NOMO-1 treated with DMSO at 0.1 percent for 48 hours (cell line): ENCODE results near the gene FAM180A.
"Not testable (repeated sequence)": the region's sequence is repeated elsewhere in the genome, so short reads cannot be mapped to it uniquely, and the experiment has no call there.

ENCODE experiments used
- DNase-seq: peaks from one replicate; lab custom pipeline; 2025; ENCODE audit not compliant: unreplicated experiment; lab: John Stamatoyannopoulos, UW

FAM180A gene

DNA sequence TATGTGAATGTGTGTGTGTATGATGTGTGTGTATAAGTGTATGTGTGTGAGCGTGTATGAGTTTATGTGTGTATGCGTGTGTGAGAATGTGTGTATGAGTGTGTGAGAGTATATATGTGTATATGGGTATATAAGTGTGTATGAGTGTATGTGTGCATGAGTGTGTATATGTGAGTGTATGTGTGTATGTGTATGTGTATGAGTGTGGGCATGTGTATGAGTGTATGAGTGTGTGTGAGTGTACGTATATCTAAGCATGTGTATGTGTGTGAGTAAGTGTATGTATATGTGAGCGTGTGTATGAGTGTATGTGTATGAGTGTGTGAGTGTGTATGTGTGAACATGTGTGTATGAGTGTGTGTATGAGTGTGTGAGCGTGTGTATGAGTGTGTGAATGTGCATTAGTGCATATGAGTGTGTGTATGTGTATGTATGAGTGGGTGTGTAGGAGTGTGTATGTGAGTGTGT is 33.5 kb downstream of the FAM180A start:
- no peak for DNase-seq

DNA sequence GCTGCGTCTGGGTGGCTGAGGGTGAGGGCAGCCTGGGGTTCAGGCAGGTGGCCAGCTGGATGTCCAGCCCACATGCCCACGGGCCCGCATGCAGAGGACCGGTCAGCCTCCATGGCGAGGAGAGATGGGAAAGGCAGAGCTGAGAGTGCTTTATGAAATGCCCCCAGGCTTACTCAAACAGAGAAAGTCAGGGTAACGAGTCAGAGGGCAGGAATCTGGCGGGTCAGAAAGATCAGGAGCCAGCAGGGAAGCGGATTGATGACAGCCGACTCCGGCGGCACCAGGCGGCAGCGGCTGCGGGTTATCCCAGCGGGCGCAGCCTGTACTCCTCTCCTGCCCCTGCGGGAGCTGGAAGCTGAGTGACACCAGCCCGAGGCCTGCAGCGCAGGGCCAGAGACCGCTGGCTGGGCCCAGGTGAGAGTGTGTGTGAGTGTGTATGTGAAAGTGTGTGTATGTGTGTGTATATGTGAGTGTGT is 34.0 kb downstream of the FAM180A start:
- no peak for DNase-seq

DNA sequence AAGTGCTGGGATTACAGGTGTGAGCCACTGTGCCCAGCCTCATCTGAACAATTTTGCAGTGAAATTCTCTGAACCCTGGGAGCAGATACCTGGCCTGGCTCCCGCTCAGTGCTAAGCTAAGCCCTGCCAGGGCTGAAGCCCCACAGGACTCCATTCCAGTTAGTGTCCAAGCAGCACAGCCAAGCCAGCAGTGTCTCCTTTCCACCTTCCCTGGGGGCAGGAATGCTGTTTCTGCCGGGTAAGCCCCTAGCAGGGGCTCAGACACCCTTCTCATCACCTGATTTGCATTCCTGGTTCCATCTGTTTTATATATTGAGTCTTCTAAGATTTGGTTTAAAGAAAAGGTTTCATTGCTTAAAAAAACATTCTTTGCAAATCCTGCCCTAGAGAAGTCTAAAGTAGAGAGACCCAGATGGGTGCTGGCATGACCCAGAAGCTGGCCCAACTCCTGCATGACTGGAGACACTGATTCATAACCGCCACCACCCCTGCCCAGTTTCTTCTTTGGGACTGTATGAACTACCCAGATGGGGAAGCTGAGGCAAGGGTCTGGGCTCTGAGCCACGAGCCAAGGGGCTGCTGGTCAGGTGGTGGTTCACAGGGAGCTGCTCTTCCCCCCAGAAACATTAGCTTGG is 34.7 kb downstream of the FAM180A start:
- no peak for DNase-seq

DNA sequence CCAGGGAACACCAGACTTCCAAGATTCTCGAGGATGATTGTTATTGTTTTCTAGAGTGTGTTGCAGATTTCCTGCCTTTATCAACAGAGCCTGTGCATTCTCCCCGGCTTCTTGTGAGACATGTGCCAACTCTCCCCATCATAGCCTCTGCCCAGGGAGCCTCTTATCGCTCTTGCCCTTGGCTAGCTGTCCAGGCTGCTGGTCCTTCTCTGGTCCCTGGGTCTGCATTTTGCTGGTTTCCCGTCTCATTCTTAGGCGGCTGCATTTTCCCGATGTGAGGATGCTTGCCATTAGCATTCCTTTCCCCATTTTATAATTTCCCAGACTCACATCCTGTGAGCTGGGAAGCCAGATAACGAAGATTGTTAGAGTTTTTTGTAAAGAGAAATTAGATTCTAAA is 35.8 kb downstream of the FAM180A start:
- no peak for DNase-seq

DNA sequence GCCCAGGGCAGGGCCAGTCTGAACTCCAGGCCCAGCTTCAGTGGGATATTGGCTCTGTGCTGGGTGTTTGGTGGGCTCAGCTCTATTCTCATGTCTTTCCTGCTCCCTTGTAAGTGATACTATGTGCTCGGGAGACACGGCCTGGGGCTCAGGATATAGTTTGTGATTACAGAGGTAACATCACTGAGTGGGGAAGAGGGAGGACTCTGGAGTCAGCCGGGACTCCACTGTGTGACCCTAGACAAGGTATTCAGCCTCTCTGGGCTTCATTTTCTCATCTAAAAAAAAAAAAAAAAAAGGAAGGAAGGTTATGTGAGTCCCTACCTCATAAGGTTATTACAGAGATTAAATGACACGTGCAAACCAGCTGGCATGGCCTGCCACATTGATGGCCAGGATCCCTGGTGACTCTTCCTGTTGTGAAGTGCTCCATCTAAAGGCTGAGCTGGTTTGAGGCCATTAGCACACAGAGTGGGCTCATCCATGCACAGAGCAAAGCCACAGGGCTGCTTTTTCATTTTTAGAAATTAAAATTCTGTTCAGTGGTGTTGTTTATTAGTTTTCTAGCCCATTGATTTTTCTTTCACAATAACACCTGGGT is 36.3 kb downstream of the FAM180A start:
- no peak for DNase-seq

DNA sequence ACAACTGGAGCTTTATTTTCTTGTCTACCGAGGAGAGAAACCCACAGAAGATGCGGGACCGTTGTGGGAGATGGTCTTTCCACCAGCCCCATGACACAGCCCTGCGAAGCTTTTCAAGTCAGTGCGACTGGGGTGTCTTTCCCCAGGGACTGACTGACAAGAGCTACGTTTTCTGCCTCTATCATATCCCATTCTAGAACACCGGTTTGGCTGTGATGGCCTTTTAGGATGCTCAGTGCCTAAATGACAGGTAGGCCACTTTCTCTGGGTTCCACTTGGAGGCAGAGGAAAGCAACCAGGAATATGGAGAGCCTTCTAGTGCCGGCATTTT is 37.5 kb downstream of the FAM180A start:
- no peak for DNase-seq

DNA sequence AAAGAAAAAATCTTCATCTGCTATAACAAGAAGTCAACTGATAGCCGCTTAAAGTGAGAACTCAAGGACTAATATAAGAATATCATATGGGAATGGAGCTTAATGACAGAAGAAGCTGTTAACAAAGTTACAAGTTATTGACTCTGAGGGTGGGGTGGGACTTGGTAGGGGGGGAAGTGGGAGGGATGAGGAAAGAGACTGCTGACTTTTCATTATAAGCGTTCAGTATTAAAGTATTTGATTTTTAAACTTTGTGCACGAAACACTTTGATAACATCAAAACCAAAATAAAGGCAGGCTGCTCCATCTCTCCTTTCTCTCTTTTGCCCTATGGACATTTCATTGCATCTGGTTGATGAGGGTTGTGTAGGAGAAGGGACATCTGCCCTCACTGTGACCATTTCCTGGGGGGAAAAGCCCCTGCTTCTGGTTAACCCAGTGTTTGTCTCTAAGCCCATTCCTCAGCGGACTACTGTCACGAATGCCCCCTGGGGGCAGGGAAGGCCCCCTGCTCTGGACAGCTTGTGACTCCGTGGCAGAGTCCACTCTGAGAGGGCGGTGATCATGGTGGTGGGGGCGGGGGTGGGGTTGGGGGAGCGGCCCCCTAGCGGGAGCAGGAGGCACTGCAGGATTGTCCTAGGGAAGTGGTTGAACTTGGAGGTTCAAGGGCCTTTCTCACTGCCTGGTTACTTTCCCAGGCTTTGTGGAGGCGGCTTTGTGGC is 38.0 kb downstream of the FAM180A start:
- no peak for DNase-seq

DNA sequence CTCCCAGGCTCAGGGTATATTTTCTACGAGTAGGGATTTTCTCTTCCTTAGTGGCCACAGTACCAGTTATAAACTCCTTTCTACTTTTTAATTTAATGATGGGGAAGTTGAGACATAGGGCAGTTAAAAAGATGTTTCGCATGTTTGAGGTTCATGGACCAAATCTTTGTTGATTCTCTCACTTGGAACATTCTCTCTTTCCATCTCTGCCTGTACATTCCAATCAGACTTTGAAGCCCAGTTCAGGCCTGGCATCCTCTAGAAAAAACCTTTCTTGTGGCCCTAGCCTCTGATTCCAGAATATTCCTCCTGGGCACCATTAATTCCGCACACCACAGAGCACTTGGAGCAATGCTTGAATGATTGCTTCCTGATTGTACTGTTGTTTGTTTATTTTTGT is 39.1 kb downstream of the FAM180A start:
- DNase-seq = no peak

DNA sequence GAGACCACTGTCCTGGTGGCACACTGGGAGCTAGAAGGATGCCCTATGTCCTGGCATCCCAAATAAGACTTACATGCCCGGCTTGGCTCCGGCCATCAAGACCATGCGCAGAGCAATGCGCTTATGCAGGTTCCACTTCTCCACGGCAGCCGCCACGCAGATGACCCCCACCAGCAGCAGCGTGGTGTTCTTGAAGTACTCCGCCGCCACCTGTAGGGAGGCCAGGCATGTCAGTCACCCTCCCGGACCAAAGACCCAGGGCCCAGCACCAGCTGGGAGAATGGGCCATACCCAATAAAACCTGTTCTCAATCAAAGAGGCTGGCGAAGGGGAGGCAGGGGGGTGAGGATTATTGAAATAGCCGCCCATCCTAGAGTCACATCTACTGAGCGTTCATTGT is 40.6 kb downstream of the FAM180A start:
- DNase-seq = no peak

DNA sequence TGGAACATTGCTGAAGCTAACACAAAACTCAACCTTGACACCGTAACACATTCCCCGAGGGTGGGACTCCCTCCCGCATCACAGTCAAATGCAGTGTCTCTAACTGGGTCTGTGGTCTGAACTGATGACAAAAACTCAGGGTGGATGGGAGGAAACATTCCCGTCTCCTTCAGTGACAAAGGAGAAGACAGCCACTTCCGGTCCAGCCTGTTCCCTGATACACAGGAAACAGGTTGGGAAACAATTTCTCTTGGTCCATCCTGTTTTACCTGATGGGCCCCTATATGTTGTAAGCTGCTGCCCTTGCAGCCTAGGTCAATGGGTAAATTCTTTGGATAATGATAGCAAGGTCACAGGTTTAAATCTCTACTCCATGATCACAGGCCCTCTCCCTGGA is 41.0 kb downstream of the FAM180A start:
- DNase-seq = no peak

DNA sequence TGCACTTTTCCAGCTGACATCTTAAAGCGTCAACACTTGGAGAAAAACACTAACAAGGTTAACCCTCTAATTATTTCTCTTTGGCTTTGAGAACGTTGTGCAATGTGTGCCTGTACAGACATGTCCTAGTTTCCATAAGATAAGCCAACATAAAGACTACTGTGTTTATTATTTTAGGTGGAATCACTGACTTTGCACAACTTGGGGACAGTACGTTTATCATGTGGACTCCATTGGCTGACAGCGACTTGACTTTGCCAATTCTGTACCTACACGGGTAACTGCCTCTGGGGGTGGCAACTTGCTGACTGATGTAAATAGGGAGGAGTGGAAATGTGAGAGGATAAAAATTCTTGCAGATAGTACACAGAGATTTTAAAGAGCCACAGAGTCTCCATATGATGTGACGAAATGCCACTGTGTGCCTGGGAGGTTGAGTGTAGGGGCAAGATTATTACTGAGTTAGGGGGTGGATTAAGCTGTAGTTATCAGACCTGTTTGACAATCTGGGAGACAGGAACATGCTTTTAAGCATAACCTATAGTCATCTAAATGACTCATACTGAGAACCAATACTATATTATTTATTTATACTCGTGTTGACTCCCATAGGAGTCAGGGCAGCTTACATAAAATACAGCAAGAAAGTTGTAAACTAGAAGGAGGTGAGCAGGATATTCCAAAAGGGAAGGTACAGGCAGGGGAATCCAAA is 41.6 kb downstream of the FAM180A start:
- DNase-seq = no peak

DNA sequence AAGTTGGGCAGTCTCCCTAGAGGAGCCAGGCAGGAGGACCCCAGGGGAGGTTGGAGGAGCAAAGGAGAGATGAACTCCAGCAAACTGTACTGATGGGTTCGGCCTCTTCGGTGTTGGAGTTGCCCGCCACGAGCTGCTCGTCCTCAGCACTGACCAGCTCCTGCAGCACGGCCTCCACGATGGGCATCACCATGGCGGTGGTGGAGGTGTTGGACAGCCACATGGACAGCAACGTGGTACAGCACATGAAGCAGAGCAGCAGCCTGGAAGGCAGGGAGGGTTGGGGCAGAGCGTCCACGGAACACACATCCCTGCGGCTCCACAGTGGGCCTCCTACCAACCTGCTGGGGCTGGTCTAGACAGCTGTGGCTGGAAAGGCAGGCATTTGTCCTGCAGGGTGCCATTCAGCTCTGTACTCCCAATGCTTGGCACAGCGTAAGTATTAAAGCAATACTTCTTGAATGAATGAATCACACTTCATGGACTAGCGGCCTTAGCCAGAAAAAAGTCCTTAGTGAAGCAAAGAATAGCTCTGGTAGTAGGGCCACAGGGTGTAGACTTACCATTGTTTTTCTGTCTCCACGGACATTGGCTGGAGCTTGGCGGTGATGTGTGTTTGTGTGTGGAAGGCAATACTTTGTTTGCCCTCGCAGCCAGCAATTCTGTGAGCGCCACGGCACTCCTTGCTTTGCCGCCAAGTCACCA is 42.4 kb downstream of the FAM180A start:
- no peak for DNase-seq

DNA sequence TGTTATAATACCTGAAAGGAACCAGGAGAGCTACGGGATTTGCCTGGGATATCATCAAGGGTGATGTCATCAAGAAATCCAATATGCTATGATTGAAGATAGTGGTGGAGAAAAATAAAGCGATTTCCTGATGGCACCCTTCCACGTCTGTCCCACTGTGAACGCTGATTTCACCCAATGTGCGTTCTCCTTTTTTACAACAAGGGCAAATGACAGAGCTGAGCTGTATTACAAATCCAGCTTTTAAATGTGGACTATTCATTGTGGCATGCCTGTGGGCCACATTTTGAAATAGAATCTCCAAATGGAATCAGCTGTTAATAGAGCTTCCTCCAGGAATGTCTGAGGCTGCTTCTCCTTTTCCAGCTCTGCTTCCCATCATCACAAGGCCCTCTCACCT is 43.9 kb downstream of the FAM180A start:
- DNase-seq = no peak

DNA sequence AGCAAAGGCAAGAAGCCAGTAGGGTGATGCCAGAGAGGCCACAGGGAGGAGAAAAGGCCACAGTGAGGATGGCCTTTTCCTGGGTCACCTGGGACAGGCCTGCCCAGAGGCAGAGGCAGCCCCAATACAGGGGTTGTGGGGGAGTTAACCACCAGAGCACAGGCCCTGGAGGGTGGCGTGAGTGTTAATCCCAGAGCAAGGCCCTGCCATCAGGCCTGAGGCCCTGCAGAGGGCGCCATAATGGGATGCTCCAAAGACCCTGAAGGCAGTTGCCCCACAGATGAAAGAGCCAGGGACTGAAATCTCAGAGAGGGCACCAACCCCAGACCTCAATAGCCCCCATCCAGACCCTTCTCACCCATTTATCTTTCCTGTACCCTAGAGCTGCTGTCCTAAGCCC is 44.5 kb downstream of the FAM180A start:
- DNase-seq = no peak

DNA sequence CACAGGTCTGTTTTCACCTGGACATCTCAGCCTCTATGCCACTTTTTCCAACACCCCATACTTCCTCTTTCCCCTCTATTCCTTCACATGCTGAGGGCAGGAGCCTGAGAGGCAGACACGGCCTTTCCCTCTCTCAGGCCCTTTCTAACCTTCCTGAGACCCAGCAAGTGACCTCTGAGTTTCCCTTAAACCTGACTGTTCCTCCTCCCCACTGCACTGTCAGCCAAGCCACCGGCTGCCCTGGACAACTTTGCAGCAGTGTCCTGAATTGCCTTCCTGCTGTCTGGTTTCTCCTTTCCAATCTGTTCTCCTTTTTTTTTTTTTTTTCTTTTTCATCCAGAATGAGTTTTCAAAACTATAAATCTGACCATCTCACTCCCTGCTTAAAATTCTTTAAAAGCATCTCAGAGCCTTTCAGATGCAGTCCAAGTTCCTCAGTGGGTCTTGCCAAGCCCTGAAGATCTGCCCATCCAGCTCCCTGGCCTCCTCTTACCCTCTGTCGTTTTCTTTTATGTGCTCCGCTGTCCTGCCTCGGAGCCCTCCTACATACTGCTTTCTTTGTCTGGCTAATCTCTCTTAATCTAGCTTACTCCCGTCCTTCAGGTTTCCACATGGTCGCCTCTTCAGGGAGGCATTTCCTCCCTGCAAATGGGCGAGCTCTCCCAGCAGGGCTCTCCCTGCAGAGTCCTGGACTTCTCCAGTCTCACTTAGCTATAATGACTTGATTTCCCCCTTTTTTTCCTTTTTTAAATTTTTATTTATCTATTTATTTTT is 51.1 kb downstream of the FAM180A start:
- no peak for DNase-seq

DNA sequence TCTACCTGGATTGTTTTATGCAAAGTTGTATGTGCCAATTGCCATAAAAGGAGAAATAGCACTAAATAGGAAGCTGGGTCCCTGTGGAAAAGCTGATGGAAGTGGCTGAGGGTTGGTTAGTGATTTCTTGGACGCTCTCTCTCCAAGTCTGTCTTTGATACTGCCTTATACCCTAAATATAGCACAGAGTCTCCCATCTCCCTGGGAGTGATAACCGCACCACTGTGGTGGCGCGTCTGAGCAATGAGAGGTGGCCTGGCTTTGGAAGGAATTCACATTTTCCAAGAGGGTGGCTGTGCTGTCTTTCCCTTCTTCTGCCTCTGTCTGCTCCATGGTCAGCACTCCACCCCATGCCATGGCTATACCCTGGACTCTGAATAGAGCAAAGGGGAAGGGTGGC is 55.1 kb downstream of the FAM180A start:
- no peak for DNase-seq

DNA sequence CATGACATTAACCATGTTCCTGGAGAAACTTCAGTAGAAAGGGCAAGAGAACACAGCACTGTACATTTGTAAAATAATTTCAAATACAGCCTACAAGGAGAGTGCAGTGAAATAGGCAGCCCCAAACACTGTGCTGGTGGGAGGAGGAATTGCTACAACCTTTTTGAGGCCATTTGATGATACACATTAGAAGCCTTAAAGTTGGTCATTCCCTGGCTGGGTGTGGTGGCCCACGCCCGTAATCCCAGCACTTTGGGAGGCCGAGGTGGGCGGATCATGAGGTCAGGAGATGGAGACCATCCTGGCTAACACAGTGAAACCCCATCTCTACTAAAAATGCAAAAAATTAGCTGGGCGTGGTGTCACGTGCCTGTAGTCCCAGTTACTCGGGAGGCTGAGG is 56.0 kb downstream of the FAM180A start:
- not testable (repeated sequence) for DNase-seq

DNA sequence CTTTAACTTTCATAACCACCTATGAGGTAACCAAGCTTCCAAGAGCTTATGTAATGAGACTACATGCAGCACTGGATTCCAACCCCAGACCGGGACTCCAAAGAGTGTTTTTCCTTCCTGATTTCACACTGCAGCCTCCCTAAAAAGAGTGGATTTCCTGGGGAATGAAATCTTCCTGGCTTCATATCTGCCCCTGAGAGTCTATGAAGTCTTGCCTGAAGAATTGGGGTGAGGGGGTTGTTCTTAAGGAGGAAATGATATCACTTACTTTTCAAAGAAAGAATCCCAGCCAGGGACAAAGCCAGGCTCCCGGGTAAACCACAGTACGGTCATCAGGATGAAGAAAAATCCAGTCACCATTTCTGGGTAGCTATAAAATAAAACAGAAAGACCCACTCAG is 56.6 kb downstream of the FAM180A start:
- no peak for DNase-seq

DNA sequence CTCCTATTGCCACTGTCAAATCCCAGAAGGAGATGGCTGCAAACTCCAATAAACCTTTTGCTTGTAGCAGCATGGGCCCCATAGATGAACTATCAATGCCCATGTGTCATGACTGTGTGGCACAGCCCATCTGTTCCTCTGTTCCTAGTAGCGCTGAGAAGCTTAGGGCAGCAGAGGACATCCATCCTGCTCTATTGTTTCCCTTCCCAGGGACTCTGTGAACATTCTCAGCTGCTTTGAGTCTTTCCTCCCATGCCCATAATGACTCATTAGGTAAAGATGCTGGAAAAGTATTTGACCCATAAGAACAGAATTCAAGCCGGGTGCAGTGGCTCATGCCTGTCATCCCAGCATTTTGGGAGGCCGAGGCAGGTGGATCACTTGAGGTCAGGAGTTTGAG is 58.0 kb downstream of the FAM180A start:
- DNase-seq = no peak

DNA sequence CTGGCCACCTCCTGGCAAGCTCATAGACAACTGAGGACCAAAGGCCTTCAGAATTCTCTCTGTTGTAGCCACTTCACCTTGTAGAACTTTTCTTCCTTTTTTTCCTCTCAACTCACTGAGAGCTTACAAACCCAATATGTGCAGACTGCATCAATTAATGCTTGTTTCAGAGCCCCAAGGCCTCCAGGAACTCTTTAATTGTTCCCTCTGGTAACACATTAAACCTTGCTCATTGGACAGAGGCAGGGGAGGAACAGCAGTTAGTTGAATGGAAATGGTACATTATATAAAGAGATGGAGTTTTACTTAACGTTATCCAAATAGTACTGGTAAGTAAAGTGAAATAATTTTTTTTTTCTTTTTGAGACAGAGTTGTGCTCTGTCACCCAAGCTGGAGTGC is 61.1 kb downstream of the FAM180A start:
- no peak for DNase-seq
